Esophagus muscularis mucosa (tissue), 4 donors: ENCODE results near the gene KAZN.

ENCODE experiments used
- EP300 ChIP-seq: sonication (generic); formaldehyde crosslinking; IDR thresholded peaks from one replicate; pipeline ENCODE4 v1.6.1; 2017; ENCODE audit warnings: antibody characterized with exemption
- POLR2A ChIP-seq: fragments of 450-650 bp; IDR thresholded peaks from one replicate; pipeline ENCODE4 v1.6.1; 2017; ENCODE audit warnings: antibody characterized with exemption, moderate library complexity, mild to moderate bottlenecking, low read depth
- TF ChIP-seq, protein P1 (sequence below), 3 experiments: fragments of 200-600 bp in 2 of 3; fragments of 450-650 bp in 1 of 3; sonication (generic) in 2 of 3; IDR thresholded peaks; one replicate each; pipeline ENCODE4 v1.5.1; 2017 to 2019; ENCODE audit warnings: antibody characterized with exemption in 3 of 3, mild to moderate bottlenecking in 2 of 3, moderate library complexity in 1 of 3

DNA sequence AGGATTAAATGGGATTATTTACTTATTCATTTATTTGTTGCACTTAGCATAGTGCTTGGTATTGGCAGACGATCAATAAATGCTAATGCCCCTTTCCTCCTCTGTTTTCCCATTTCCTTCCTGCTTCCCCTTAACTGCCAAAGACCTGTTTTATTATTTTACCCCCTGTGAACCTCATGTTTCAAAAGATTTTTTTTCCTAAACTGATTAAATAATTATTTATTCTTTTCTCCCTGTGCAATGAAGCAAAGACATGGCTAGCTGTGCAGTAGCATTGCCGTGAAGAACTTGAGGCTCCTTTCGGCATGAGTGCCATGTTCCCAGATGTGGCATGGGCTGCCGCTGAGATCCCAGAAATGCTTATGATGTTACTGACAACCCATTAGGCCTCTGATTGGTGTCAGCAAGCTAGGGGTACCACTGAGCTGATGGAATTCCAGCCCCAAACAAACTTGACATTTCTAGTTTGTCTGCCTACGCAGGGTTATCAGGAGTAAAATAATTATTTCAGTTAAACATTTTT lies 288.6 kb downstream of the KAZN start:
- TF ChIP-seq EP300 (no peak), POLR2A (no peak)
- TF ChIP-seq, protein P1, sequence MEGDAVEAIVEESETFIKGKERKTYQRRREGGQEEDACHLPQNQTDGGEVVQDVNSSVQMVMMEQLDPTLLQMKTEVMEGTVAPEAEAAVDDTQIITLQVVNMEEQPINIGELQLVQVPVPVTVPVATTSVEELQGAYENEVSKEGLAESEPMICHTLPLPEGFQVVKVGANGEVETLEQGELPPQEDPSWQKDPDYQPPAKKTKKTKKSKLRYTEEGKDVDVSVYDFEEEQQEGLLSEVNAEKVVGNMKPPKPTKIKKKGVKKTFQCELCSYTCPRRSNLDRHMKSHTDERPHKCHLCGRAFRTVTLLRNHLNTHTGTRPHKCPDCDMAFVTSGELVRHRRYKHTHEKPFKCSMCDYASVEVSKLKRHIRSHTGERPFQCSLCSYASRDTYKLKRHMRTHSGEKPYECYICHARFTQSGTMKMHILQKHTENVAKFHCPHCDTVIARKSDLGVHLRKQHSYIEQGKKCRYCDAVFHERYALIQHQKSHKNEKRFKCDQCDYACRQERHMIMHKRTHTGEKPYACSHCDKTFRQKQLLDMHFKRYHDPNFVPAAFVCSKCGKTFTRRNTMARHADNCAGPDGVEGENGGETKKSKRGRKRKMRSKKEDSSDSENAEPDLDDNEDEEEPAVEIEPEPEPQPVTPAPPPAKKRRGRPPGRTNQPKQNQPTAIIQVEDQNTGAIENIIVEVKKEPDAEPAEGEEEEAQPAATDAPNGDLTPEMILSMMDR (IDR thresholded peaks at IDR 0.05): no peak
